Measurements from ENCODE around the gene CNTROB.

The CNTROB gene

GRCh38 chr17:7886227-7887037 lies 45.6 kb upstream of the CNTROB start:
- DNase-seq (ENCODE audit: low read depth) = no peak
- TF ChIP-seq, protein P1, sequence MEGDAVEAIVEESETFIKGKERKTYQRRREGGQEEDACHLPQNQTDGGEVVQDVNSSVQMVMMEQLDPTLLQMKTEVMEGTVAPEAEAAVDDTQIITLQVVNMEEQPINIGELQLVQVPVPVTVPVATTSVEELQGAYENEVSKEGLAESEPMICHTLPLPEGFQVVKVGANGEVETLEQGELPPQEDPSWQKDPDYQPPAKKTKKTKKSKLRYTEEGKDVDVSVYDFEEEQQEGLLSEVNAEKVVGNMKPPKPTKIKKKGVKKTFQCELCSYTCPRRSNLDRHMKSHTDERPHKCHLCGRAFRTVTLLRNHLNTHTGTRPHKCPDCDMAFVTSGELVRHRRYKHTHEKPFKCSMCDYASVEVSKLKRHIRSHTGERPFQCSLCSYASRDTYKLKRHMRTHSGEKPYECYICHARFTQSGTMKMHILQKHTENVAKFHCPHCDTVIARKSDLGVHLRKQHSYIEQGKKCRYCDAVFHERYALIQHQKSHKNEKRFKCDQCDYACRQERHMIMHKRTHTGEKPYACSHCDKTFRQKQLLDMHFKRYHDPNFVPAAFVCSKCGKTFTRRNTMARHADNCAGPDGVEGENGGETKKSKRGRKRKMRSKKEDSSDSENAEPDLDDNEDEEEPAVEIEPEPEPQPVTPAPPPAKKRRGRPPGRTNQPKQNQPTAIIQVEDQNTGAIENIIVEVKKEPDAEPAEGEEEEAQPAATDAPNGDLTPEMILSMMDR (conservative IDR thresholded peaks at IDR 0.05; ENCODE audit: control insufficient read depth, insufficient read depth, low read depth, low read length) = no peak
- H3K4me3 ChIP-seq (ENCODE audit: control insufficient read depth, low read depth, low read length) = peak overlapping the region; percentile 75

- TF ChIP-seq, protein P1 (conservative IDR thresholded peaks at IDR 0.05; ENCODE audit: control insufficient read depth, insufficient read depth, low read depth, low read length) = no peak
- H3K4me3 ChIP-seq (ENCODE audit: control insufficient read depth, low read depth, low read length) = peak overlapping the region; percentile 75
- DNase-seq (ENCODE audit: low read depth) = no peak
Measured at GRCh38 chr17:7887038-7887481, 44.9 kb upstream of the CNTROB start.

DNA sequence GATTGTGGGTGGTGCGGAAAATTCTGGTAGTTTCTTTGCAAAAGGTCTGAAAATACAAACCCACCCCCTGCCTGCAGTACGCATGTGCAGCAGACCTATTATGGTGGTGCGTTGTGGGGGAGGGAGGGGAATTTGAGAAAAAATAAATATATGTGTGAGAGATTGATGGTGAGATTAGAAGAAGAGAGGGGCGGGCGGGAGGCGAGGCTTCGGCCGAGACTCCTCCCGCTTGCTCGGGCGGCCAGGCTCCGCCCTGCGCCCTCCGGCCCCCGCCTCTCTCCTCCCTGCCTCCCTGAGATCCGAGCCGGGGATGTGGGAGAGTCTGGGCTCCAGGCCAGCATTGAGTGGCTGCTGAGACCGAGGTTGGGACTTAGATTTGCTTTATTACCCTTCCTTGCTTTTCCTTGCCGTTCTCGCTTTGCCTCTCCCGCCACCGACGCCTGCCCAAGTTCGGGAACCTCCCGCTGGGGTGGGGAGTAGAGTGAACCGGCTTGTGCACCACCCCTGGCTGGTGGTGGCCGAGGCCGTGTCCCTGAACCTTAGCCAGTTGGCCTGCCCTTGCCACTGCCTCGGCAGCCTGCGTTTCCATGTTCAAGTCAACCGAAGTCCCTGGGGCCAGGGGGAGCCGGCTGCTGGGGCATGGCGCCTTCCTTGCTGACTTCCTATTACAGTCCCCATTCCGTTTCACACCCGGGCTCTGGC lies 44.4 kb upstream of the CNTROB start:
- TF ChIP-seq, protein P1 (conservative IDR thresholded peaks at IDR 0.05; ENCODE audit: control insufficient read depth, insufficient read depth, low read depth, low read length) = no peak
- peak; percentile 95 for DNase-seq (ENCODE audit: low read depth)
- peak overlapping the region; percentile 75 for H3K4me3 ChIP-seq (ENCODE audit: control insufficient read depth, low read depth, low read length)

DNA sequence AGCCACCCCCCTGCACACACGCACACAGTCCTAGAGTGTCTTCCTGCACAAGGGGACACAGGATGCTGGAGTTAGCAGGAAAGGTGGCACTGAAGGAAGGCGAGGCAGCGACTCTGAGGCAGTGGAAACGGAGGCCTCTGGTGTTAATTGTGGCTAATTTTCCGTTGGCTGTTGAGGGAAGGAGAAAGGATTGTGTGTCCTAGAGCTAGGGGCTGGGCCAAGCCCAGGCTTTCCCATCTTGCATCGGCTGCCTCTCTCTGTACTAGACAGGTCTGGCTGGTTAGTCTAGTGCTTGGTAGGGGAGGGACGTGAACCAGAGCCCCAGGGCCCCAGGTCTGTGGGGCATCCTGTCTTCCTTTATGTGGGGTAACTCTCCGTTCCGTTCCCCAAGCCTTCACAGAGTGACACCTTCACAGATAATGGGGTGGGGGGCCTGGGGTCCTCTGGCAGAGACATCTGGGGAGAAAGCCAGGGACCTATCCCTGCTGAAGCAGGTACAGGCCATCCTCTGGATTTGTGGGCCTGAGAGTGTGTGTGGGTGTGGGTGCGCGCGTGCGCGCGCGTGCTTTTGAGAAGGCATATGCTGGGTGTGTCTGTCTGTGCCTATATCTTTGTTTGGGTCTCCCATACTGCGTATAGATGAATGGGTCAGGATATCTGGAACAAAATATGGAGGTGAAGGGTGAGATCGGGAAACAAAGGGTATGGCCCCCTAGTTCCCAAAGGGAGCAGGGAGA lies 43.7 kb upstream of the CNTROB start, which contains the start of gene CHD3:
TSS of gene CHD3 (plus strand) at position 606 of the 737 bp plus-strand sequence. CDS start 212 bp downstream, outside the sequence.
- TF ChIP-seq, protein P1 (conservative IDR thresholded peaks at IDR 0.05; ENCODE audit: control insufficient read depth, insufficient read depth, low read depth, low read length) = no peak
- H3K4me3 ChIP-seq (ENCODE audit: control insufficient read depth, low read depth, low read length) = peak within 1 kb of the TSS; percentile 44
- no peak for DNase-seq (ENCODE audit: low read depth)

DNA sequence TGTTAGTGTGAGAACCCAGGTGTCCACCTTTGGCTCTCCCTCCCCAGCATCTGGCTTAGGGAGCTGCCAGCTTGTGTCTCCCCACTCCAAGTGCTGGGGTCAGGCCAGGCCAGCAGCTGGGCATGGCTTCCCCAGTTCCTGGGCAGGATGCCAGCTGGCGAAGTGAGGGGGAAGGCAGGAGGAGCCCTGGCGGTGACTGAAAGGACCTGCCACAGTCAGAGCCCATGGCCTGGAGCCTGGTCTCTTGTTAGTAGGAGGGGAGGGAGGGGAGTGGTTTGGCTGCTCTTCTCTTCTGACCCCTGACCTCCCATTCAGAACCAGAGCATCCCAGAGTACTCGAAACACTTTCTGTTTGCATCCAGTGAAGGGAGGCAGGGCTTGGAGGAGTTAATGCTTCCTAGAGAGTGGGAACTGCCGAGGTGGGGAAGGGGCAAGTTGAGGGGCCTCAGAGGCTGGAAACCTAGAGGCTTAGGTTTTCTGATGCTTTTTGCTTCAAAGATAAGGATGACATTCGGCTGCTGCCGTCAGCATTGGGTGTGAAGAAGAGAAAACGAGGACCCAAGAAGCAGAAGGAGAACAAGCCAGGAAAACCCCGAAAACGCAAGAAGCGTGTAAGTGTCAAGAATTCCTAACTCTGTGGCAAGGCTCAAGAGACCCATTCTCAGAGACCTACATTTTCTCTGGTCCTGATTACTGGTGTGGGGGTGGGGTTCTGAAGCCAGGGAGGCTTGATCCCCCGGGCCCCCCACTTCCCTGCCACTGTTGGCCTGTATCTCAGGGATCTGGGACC lies 42.6 kb upstream of the CNTROB start:
- DNase-seq (ENCODE audit: low read depth) = peak; percentile 96
- TF ChIP-seq, protein P1 (conservative IDR thresholded peaks at IDR 0.05; ENCODE audit: control insufficient read depth, insufficient read depth, low read depth, low read length) = peak; percentile 48
- H3K4me3 ChIP-seq (ENCODE audit: control insufficient read depth, low read depth, low read length) = peak overlapping the region; percentile 21

All from fibroblast of mammary gland (primary cell).